Hepatocyte (in vitro differentiated cells): ENCODE measurements around the gene DIAPH3.

ENCODE experiments used
- EZH2 ChIP-seq: fragments of 200-600 bp; sonication (generic); IDR thresholded peaks from 2 replicates; pipeline ENCODE4 v1.6.1; 2016; ENCODE audit warnings: antibody characterized with exemption, mild to moderate bottlenecking, borderline replicate concordance
- EZH2phosphoT487 ChIP-seq: fragments of 200-600 bp; sonication (generic); IDR thresholded peaks from one replicate; pipeline ENCODE4 v1.6.1; 2018; ENCODE audit warnings: antibody characterized with exemption, mild to moderate bottlenecking, low read depth, moderate library complexity; ENCODE audit not compliant: unreplicated experiment, severe bottlenecking

DNA sequence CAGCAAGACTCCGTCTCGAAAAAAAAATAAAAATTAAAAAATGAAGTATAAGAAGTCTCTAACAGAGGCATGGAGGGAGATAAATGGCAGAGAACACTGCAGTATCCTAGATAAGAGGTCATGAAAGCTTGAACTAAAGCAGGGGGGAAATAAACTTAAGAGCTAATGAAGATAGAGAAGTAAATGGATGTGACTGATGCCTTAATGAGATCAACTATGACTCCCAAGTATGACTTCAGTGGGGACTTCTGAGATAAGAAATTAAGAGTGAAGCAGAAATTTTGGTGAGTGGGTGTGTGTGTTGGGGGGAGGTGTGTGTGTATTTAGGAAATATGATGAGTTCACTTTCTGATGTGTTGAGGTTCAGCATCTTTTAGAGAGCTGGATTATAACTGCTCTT is 55.1 kb downstream of the DIAPH3 start:
- TF ChIP-seq EZH2phosphoT487 (no peak), EZH2 (no peak)
